SK-N-SH (cell line): ENCODE results near the gene DEPDC1B. TPM values are rescaled to one million over a fixed set of nuclear protein-coding genes. Genes with fewer than 3 reads are reported as not detected.

ENCODE experiments used
- CTCF ChIA-PET: fragments of 300-600, 350-600 bp; formaldehyde crosslinking; extraction: SDS; loops from one replicate; lab custom pipeline; 2021; lab: Yijun Ruan, JAX
- POLR2A ChIA-PET: fragments of 350-600 bp; sonication (Branson Sonifier 250); formaldehyde crosslinking; extraction: SDS; loops from one replicate; lab custom pipeline; 2020; ENCODE audit warnings: antibody characterized with exemption, inconsistent platforms; lab: Yijun Ruan, JAX
- DNase-seq: peaks from one replicate; pipeline ENCODE4 v3.0.0; 2012
- H2AFZ ChIP-seq: fragments of 200-600 bp; sonication (generic); 2 replicates; pipeline ENCODE4 v1.8.1; 2016; ENCODE audit warnings: antibody characterized with exemption, mild to moderate bottlenecking, low read depth
- H3F3A ChIP-seq: fragments of 200-600 bp; sonication (generic); replicated peaks from 2 replicates; pipeline ENCODE3; 2016; ENCODE audit warnings: antibody characterized with exemption, mild to moderate bottlenecking; ENCODE audit not compliant: insufficient read depth
- H3K27ac ChIP-seq, 2 experiments: fragments of 200-500 bp in 1 of 2; fragments of 200-600 bp in 1 of 2; sonication (Bioruptor generic) in 1 of 2; sonication (generic), shearing (Covaris generic) in 1 of 2; 2 replicates each; pipeline versions ENCODE4 v1.5.1 to v1.6.1; 2014 to 2016; ENCODE audit warnings: low read depth in 2 of 2, inconsistent platforms in 1 of 2, low read length in 1 of 2, mild to moderate bottlenecking in 1 of 2, mixed read lengths in 1 of 2
- H3K27me3 ChIP-seq: fragments of 200-600 bp; sonication (generic), shearing (Covaris generic); 2 replicates; pipeline ENCODE4 v1.6.1; 2016; ENCODE audit warnings: mixed run types; ENCODE audit not compliant: insufficient read depth
- H3K36me3 ChIP-seq, 2 experiments: fragments of 200-500 bp in 1 of 2; fragments of 200-600 bp in 1 of 2; sonication (Bioruptor generic) in 1 of 2; sonication (generic) in 1 of 2; replicated peaks in 1 of 2; 2 replicates each; pipeline versions ENCODE3 to v1.5.1; 2014 to 2016; ENCODE audit warnings: low read length in 1 of 2, mild to moderate bottlenecking in 1 of 2; ENCODE audit not compliant: insufficient read depth in 2 of 2, control insufficient read depth in 1 of 2
- H3K4me1 ChIP-seq, 2 experiments: fragments of 200-500 bp in 1 of 2; fragments of 200-600 bp in 1 of 2; sonication (Bioruptor generic) in 1 of 2; sonication (generic), shearing (Covaris generic) in 1 of 2; 2 replicates each; pipeline versions ENCODE4 v1.5.1 to v1.6.1; 2014 to 2016; ENCODE audit warnings: low read depth in 1 of 2, low read length in 1 of 2, mixed run types in 1 of 2; ENCODE audit not compliant: insufficient read depth in 2 of 2, control insufficient read depth in 1 of 2
- H3K4me2 ChIP-seq: fragments of 200-600 bp; sonication (generic), shearing (Covaris generic); 2 replicates; pipeline ENCODE4 v1.6.1; 2017; ENCODE audit warnings: mixed run types
- H3K4me3 ChIP-seq, 2 experiments: fragments of 200-500 bp in 1 of 2; fragments of 200-600 bp in 1 of 2; sonication (Bioruptor generic) in 1 of 2; sonication (generic), shearing (Covaris generic) in 1 of 2; 2 replicates each; pipeline versions ENCODE4 v1.5.1 to v1.8.1; 2014 to 2016; ENCODE audit warnings: low read depth in 2 of 2, inconsistent platforms in 1 of 2, low read length in 1 of 2, mild to moderate bottlenecking in 1 of 2, mixed read lengths in 1 of 2, moderate library complexity in 1 of 2
- H3K79me2 ChIP-seq: fragments of 200-600 bp; sonication (generic); 2 replicates; pipeline ENCODE4 v1.8.1; 2017; ENCODE audit warnings: mild to moderate bottlenecking; ENCODE audit not compliant: insufficient read depth
- H3K9ac ChIP-seq: fragments of 200-600 bp; sonication (generic); 2 replicates; pipeline ENCODE4 v1.6.1; 2017; ENCODE audit warnings: mixed run types
- H3K9me2 ChIP-seq: fragments of 200-600 bp; sonication (generic); 2 replicates; pipeline ENCODE4 v1.6.1; 2017; ENCODE audit warnings: mixed run types
- H3K9me3 ChIP-seq: fragments of 200-600 bp; sonication (generic); 2 replicates; pipeline ENCODE4 v1.6.1; 2017; ENCODE audit warnings: mixed run types, mild to moderate bottlenecking, moderate library complexity
- H4K20me1 ChIP-seq: fragments of 200-600 bp; sonication (generic); 2 replicates; pipeline ENCODE4 v1.6.1; 2017; ENCODE audit warnings: mild to moderate bottlenecking, mixed run types; ENCODE audit not compliant: insufficient read depth
- FOXJ3 ChIP-seq: sonication (generic); formaldehyde crosslinking; IDR thresholded peaks from 2 replicates; pipeline ENCODE4 v1.5.1; 2020; ENCODE audit warnings: mild to moderate bottlenecking, missing genetic modification reagents
- FOXM1 ChIP-seq: IDR thresholded peaks from 2 replicates; pipeline ENCODE4 v1.4.0; 2012; ENCODE audit warnings: low read depth, mild to moderate bottlenecking
- IRF3 ChIP-seq: fragments of 150-350 bp; IDR thresholded peaks from 2 replicates; pipeline ENCODE4 v1.6.1; 2016; ENCODE audit warnings: mild to moderate bottlenecking, low read depth, low read length
- PBX3 ChIP-seq: IDR thresholded peaks from 2 replicates; pipeline ENCODE4; 2012
- RFX5 ChIP-seq: IDR thresholded peaks from 2 replicates; pipeline ENCODE4 v1.6.1; 2012; ENCODE audit warnings: mild to moderate bottlenecking, improper control_type of control experiment, low read length
- TCF12 ChIP-seq: IDR thresholded peaks from 2 replicates; pipeline ENCODE4 v1.4.0; 2012
- TEAD4 ChIP-seq: IDR thresholded peaks from 2 replicates; pipeline ENCODE4 v1.4.0; 2012; ENCODE audit warnings: mild to moderate bottlenecking, borderline replicate concordance; ENCODE audit not compliant: insufficient read depth
- USF2 ChIP-seq: fragments of 150-350 bp; IDR thresholded peaks from 2 replicates; pipeline ENCODE4 v1.6.1; 2017; ENCODE audit warnings: antibody characterized with exemption, low read length, low read depth, borderline replicate concordance
- WGBS: methylation state at CpG from one replicate; pipeline ENCODE4 v1.1.6; 2017; ENCODE audit warnings: low lambda C conversion rate; 5-methylcytosine and 5-hydroxymethylcytosine counted together
- polyA plus RNA-seq, 3 experiments: library from polyadenylated mRNA; depleted of rRNA; stranded (reverse); fragments of >200 nt; gene quantifications; 2 replicates each; pipeline ENCODE4 v1.2.3, GENCODE V29; 2012
- TF ChIP-seq, protein P1 (sequence below): IDR thresholded peaks from 2 replicates; pipeline ENCODE4 v1.4.0; 2012; ENCODE audit warnings: low read depth, borderline replicate concordance
- TF ChIP-seq, protein P2 (sequence below): IDR thresholded peaks from 2 replicates; pipeline ENCODE4 v1.4.0; 2012; ENCODE audit warnings: low read depth, borderline replicate concordance
- TF ChIP-seq, protein P3 (sequence below): IDR thresholded peaks from 2 replicates; pipeline ENCODE4 v1.4.0; 2012; ENCODE audit warnings: low read depth

DEPDC1B gene
- polyA plus RNA-seq, 1 of the 3 experiments (the other 2 are of a cell fraction): 4.7 TPM

DNA sequence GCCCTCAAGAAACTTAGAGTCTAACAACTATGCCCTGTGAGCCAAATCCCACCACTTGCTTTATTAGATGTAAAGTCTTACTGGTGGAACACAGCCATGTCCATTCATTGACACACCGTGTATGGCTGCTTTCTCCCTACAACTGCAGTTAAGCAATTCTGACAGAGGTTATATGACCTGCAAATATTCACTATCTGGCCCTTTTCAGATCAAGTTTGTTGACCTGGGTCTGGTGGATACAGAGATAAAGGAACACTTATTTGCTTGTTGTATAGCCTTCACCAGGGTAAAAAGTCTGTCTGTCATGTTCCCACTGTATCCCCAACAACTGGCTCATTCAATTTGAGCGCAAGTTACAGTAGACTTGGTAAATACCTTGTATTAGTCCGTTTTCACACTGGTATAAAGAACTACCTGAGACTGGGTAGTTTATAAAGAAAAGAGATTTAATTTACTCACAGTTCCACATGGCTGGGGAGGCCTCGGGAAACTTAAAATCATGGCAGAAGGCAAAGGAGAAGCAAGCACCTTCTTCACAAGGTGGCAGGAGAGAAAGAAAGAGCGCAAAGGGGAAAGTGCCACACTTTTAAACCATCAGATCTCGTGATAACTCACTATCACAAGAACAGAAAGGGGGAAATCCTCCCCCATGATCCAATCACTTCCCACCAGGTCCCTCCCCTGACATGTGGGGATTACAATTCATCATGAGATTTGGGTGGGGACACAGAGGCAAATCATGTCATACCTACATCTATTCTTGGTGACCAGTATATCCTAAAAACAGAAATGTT lies 27.9 kb downstream of the DEPDC1B start:
- no peaks in the 10 kb centered on the region for H3F3A ChIP-seq
- H3K36me3 ChIP-seq: no peaks in the 10 kb centered on the region
- no peaks in the 10 kb centered on the region for H3K9me2 ChIP-seq
- no peak for DNase-seq
- no peaks in the 10 kb centered on the region for H4K20me1 ChIP-seq
- ChIA-PET POLR2A (no interaction called here), CTCF (interaction anchor here (1.8 kb wide), 1 partner anchor 862 kb away, joined by 5 read pairs; no protein-coding TSS in a partner anchor)
- TF ChIP-seq FOXJ3 (CRISPR knock-in tag): no peak
- H2AFZ ChIP-seq: no peak overlapping the region
- H3K4me1 ChIP-seq: no peaks in the 10 kb centered on the region
- H3K27me3 ChIP-seq: no peaks in the 10 kb centered on the region
- 95% methylated on average over 6 of the region's 6 CpGs for WGBS
- H3K9ac ChIP-seq: no peak overlapping the region
- H3K79me2 ChIP-seq: peaks cover 10% of the 10 kb centered on the region
- no peak overlapping the region for H3K4me3 ChIP-seq
- no peak overlapping the region for H3K27ac ChIP-seq
- no peak overlapping the region for H3K4me2 ChIP-seq
- H3K9me3 ChIP-seq: no peaks in the 10 kb centered on the region

- no peaks in the 10 kb centered on the region for H3K27me3 ChIP-seq
- no peak overlapping the region for H3K4me2 ChIP-seq
- no peaks in the 10 kb centered on the region for H3K9me3 ChIP-seq
- peaks cover 10% of the 10 kb centered on the region for H3K79me2 ChIP-seq
- TF ChIP-seq, protein P1, sequence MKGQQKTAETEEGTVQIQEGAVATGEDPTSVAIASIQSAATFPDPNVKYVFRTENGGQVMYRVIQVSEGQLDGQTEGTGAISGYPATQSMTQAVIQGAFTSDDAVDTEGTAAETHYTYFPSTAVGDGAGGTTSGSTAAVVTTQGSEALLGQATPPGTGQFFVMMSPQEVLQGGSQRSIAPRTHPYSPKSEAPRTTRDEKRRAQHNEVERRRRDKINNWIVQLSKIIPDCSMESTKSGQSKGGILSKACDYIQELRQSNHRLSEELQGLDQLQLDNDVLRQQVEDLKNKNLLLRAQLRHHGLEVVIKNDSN: no peak
- TF ChIP-seq RFX5: no peak
- TF ChIP-seq, protein P2, sequence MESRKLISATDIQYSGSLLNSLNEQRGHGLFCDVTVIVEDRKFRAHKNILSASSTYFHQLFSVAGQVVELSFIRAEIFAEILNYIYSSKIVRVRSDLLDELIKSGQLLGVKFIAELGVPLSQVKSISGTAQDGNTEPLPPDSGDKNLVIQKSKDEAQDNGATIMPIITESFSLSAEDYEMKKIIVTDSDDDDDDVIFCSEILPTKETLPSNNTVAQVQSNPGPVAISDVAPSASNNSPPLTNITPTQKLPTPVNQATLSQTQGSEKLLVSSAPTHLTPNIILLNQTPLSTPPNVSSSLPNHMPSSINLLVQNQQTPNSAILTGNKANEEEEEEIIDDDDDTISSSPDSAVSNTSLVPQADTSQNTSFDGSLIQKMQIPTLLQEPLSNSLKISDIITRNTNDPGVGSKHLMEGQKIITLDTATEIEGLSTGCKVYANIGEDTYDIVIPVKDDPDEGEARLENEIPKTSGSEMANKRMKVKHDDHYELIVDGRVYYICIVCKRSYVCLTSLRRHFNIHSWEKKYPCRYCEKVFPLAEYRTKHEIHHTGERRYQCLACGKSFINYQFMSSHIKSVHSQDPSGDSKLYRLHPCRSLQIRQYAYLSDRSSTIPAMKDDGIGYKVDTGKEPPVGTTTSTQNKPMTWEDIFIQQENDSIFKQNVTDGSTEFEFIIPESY: no peak
- TF ChIP-seq TCF12: no peak
- no peak for TF ChIP-seq PBX3
- TF ChIP-seq, protein P3, sequence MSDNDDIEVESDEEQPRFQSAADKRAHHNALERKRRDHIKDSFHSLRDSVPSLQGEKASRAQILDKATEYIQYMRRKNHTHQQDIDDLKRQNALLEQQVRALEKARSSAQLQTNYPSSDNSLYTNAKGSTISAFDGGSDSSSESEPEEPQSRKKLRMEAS: no peak
- TF ChIP-seq TEAD4: no peak
- TF ChIP-seq FOXM1: no peak
- no peak for TF ChIP-seq USF2
- TF ChIP-seq IRF3: no peak
- no peaks in the 10 kb centered on the region for H3K9me2 ChIP-seq
- H3K9ac ChIP-seq: no peak overlapping the region
- ChIA-PET POLR2A (no interaction called here), CTCF (interaction anchor here (1.6 to 3.2 kb wide), 4 partner anchors 160 to 860 kb away, joined by 3 to 25 read pairs (median 6); no protein-coding TSS in a partner anchor)
- H3K36me3 ChIP-seq: no peaks in the 10 kb centered on the region
- H3K4me1 ChIP-seq: no peaks in the 10 kb centered on the region
- no peak overlapping the region for H3K4me3 ChIP-seq
- no peaks in the 10 kb centered on the region for H4K20me1 ChIP-seq
- H3K27ac ChIP-seq: no peak overlapping the region
- no peak overlapping the region for H2AFZ ChIP-seq
- no peaks in the 10 kb centered on the region for H3F3A ChIP-seq
- 100% methylated on average over 2 of the region's 2 CpGs for WGBS
- DNase-seq: no peak
Measured at GRCh38 chr5:60670749-60671148, 29.2 kb downstream of the DEPDC1B start.
